Vagina (tissue), 2 donors: ENCODE measurements around the gene ARMC5. TPM values are rescaled to one million over a fixed set of nuclear protein-coding genes. Genes with fewer than 3 reads are reported as not detected.
A peak's percentile ranks its signal among the peaks of the same experiment; 100 is the strongest.

Source experiments
- DNase-seq, 2 donors: peaks; one replicate each; pipeline ENCODE4 v3.0.0-alpha.2; 2017; ENCODE audit errors: extremely low spot score in 2 of 2
- H3K27ac ChIP-seq: fragments of 200-600 bp; sonication (generic); one replicate; pipeline ENCODE4 v1.5.1; 2019
- H3K27me3 ChIP-seq: fragments of 200-600 bp; sonication (generic); one replicate; pipeline ENCODE4 v1.5.1; 2019
- H3K36me3 ChIP-seq, 2 donors: fragments of 200-600 bp; sonication (generic); one replicate each; pipeline ENCODE4 v1.5.1; 2017 to 2019
- H3K4me1 ChIP-seq: fragments of 200-600 bp; sonication (generic); one replicate; pipeline ENCODE4 v1.5.1; 2019
- H3K4me3 ChIP-seq, 2 donors: fragments of 200-600 bp; sonication (generic); 1 replicate in 1 of 2; 2 replicates in 1 of 2; pipeline ENCODE4 v1.5.1; 2016 to 2019
- H3K9me3 ChIP-seq: fragments of 200-600 bp; sonication (generic); one replicate; pipeline ENCODE4 v1.5.1; 2019
- POLR2A ChIP-seq, 2 donors: fragments of 450-650 bp; IDR thresholded peaks; one replicate each; pipeline ENCODE4 v1.6.1; 2017; ENCODE audit warnings: antibody characterized with exemption in 2 of 2, mild to moderate bottlenecking in 2 of 2, moderate library complexity in 2 of 2
- POLR2AphosphoS5 ChIP-seq, 2 donors: sonication (generic); formaldehyde crosslinking; IDR thresholded peaks; one replicate each; pipeline ENCODE4 v1.9.0; 2017; ENCODE audit warnings: antibody characterized with exemption in 2 of 2, mild to moderate bottlenecking in 2 of 2, low read depth in 1 of 2; ENCODE audit not compliant: insufficient read depth in 1 of 2
- intact Hi-C: fragments of 100-400 bp; cut with DNase I; formaldehyde crosslinking; loops from one replicate; pipeline ENCODE4 v1.15.1; 2023
- total RNA-seq: library from RNA; depleted of rRNA; stranded (reverse); fragments of >200 nt; gene quantifications from one replicate; pipeline ENCODE4 v1.2.3, GENCODE V29; 2016
- TF ChIP-seq, protein P1 (sequence below), 3 experiments: fragments of 450-650 bp in 2 of 3; fragments of 200-600 bp in 1 of 3; sonication (generic) in 1 of 3; IDR thresholded peaks; one replicate each; pipeline ENCODE4 v1.5.1; 2017 to 2019; ENCODE audit warnings: antibody characterized with exemption in 3 of 3, mild to moderate bottlenecking in 2 of 3, moderate library complexity in 2 of 3

Gene ARMC5
- total RNA-seq, 1 donor from 2014 or later = 11.3 TPM

DNA sequence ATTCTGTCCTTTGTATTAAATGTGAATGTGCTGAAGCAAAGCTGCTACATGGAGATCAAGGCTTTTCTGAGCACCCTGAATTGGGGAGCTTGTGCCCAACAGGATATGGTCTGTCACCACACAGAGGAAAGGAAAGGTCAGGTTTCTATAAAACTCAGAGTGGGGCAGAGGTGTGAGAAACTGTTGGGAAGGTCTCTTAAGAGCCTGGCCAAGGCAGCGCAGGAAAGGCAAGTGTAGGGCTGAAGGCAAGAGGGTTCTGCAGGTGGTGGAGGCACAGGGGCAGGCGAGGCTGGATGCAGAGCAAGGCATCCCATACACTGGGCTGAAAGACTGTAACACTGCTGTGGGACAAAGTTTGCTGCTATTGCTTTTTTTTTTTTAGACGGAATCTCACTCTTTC is 39.3 kb upstream of the ARMC5 start:
- Histone ChIP-seq H3K27ac (no peak overlapping the region), H3K4me3 (no peak overlapping the region), H3K9me3 (no peaks in the 10 kb centered on the region), H3K4me1 (no peaks in the 10 kb centered on the region), H3K36me3 (no peaks in the 10 kb centered on the region), H3K27me3 (no peaks in the 10 kb centered on the region)
- DNase-seq = no peak
- TF ChIP-seq POLR2AphosphoS5 (IDR thresholded peaks at IDR 0.05; ENCODE audit: insufficient read depth in 1 of 2, low read depth in 1 of 2) = no peak
- intact Hi-C loops = no loop called here

DNA sequence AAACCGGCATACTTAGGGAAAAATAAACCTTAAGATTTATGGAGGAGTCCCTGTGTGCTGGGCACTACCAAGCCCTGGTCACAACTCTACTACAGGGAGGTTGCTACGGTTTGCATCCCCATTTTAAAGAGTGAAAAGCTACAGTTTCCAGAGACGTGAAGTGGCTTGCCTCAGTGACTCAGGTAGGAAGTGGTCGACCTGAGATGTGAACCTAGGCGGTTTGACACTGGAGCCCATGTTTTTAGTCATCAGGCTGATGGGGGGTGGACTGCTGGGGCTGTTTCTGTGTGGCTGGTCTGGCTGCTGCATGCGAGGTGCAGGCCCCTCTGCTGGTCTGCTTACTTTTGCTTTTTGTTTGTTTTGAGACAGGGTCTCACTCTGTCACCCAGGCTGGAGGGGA is 37.7 kb upstream of the ARMC5 start:
- no peak for TF ChIP-seq POLR2A (IDR thresholded peaks at IDR 0.05)
- DNase-seq = no peak
- Histone ChIP-seq H3K9me3 (no peaks in the 10 kb centered on the region), H3K4me1 (no peaks in the 10 kb centered on the region), H3K36me3 (no peaks in the 10 kb centered on the region), H3K27ac (no peak overlapping the region), H3K27me3 (no peaks in the 10 kb centered on the region), H3K4me3 (no peak overlapping the region)
- intact Hi-C loops = no loop called here

DNA sequence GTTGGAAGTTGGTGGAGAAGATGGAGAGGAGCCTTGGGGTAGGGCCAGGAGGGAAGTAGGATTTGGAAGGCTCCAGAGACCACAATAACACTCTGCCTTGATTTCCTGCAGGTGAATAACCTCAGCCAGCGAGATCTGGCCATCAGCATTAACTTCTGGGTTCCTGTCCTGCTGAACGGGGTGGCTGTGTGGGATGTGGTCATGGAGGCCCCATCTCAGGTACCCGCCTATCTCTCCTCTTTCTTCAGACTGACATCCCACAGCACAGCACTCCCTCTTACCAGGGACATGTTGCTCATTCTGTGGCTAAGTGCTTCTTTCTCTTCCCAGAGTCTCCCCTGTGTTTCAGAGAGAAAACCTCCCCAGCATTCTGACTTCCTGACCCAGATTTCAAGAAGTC is 36.1 kb upstream of the ARMC5 start:
- DNase-seq = no peak
- TF ChIP-seq POLR2AphosphoS5 (IDR thresholded peaks at IDR 0.05; ENCODE audit: insufficient read depth in 1 of 2, low read depth in 1 of 2) = no peak
- intact Hi-C loops = no loop called here
- H3K9me3 ChIP-seq = no peaks in the 10 kb centered on the region
- H3K36me3 ChIP-seq = no peaks in the 10 kb centered on the region
- H3K4me3 ChIP-seq = no peak overlapping the region
- peaks cover 5% of the 10 kb centered on the region for H3K4me1 ChIP-seq
- H3K27me3 ChIP-seq = no peaks in the 10 kb centered on the region
- H3K27ac ChIP-seq = no peak overlapping the region

DNA sequence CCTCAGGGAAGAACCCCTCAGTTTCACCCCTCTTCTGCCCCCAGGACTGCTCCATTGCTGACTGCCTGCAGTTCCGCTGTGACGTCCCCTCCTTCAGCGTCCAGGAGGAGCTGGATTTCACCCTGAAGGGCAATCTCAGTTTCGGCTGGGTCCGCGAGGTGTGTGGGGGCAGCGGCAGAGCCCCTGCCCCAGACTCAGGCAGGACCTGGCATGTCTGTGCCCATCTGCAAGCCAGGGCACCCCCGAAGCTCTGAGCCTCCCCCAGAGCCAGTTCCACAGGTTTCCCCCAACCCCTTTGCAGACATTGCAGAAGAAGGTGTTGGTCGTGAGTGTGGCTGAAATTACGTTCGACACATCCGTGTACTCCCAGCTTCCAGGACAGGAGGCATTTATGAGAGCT is 35.5 kb upstream of the ARMC5 start:
- intact Hi-C loops = no loop called here
- Histone ChIP-seq H3K27me3 (no peaks in the 10 kb centered on the region), H3K9me3 (no peaks in the 10 kb centered on the region), H3K4me1 (peaks cover 5% of the 10 kb centered on the region), H3K27ac (no peak overlapping the region), H3K4me3 (no peak overlapping the region), H3K36me3 (no peaks in the 10 kb centered on the region)
- DNase-seq = no peak
- TF ChIP-seq POLR2A (IDR thresholded peaks at IDR 0.05) (no peak), POLR2AphosphoS5 (IDR thresholded peaks at IDR 0.05; ENCODE audit: insufficient read depth in 1 of 2, low read depth in 1 of 2) (no peak)
- TF ChIP-seq, protein P1, sequence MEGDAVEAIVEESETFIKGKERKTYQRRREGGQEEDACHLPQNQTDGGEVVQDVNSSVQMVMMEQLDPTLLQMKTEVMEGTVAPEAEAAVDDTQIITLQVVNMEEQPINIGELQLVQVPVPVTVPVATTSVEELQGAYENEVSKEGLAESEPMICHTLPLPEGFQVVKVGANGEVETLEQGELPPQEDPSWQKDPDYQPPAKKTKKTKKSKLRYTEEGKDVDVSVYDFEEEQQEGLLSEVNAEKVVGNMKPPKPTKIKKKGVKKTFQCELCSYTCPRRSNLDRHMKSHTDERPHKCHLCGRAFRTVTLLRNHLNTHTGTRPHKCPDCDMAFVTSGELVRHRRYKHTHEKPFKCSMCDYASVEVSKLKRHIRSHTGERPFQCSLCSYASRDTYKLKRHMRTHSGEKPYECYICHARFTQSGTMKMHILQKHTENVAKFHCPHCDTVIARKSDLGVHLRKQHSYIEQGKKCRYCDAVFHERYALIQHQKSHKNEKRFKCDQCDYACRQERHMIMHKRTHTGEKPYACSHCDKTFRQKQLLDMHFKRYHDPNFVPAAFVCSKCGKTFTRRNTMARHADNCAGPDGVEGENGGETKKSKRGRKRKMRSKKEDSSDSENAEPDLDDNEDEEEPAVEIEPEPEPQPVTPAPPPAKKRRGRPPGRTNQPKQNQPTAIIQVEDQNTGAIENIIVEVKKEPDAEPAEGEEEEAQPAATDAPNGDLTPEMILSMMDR (IDR thresholded peaks at IDR 0.05) = no peak

DNA sequence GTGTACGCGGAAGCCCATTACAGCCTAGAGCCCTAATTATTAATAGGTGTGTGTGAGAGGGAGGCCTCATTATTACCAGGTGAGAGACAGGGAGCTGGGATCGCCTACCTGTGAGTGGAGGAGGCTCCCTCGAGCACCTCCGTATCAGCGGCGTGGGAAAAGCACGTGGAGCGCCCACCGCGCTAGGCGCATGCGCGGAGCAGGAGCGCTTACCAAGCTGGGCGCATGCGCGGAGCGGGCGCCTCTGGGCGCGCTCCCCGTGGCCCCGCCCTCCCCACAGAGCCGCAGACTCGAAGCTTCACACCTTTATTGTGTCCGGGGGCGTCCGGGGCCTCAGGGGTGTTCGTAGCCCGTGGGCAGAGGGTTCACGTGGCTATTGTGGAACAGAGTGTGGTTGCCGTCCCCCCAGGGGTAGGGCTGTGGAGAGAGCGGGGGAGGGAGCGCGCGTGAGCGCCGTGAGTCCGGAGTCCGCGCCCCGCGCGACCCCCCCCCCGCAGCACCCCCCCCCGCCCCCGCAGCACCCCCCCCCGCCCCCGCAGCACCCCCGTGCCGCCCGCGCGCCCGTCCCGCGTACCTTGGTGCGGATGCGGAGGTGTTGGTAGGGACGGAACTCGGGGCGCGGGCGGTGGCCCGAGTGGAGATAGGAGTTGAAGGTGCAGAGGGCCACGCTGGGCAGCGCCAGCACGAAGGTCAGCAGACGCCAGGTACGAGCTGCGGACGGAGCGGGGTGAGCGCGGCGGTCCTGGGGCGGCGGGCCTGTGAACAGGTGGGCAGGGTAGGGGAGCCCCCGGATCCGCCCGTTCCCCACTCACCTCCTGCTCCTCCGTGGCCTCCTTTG is 31.6 kb upstream of the ARMC5 start:
- DNase-seq = no peak
- Histone ChIP-seq H3K27ac (no peak overlapping the region), H3K36me3 (no peaks in the 10 kb centered on the region), H3K27me3 (no peaks in the 10 kb centered on the region), H3K4me1 (peaks cover 5% of the 10 kb centered on the region), H3K4me3 (peak overlapping the region; percentile 39 to 48), H3K9me3 (no peaks in the 10 kb centered on the region)
- TF ChIP-seq POLR2AphosphoS5 (IDR thresholded peaks at IDR 0.05; ENCODE audit: insufficient read depth in 1 of 2, low read depth in 1 of 2) (no peak), POLR2A (IDR thresholded peaks at IDR 0.05) (no peak)
- TF ChIP-seq, protein P1 (IDR thresholded peaks at IDR 0.05) = no peak
- intact Hi-C loops = no loop called here

DNA sequence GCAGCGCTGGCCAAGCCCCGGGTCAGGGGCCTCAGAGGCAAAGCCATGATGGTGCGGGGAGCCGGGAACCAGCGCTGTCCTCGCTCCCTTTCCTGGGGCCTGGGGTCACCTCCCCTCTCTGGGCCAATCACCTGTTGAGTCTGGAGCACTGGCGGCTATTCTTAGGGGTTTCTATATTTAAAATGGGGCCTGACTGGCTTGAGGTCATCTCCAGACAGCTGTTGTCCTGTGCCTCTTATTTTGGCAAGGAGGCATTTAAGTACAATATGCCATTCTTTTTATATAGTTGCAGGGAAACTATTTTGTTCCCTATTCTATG is 31.1 kb upstream of the ARMC5 start, which contains the start of gene COX6A2:
TSS of gene COX6A2 (minus strand) at position 82 of the 319 bp plus-strand sequence. CDS start at position 47, 35 bp downstream.
- no peak for DNase-seq
- Histone ChIP-seq H3K27ac (no peak within 1 kb of the TSS), H3K27me3 (no peaks in the 10 kb centered on the region), H3K9me3 (no peaks in the 10 kb centered on the region), H3K4me1 (peaks cover 5% of the 10 kb centered on the region), H3K36me3 (no peaks in the 10 kb centered on the region), H3K4me3 (peak within 1 kb of the TSS; percentile 39 to 48)
- TF ChIP-seq POLR2A (IDR thresholded peaks at IDR 0.05) = no peak
- TF ChIP-seq, protein P1 (IDR thresholded peaks at IDR 0.05) = no peak
- no peak for TF ChIP-seq POLR2AphosphoS5 (IDR thresholded peaks at IDR 0.05; ENCODE audit: insufficient read depth in 1 of 2, low read depth in 1 of 2)
- intact Hi-C loops = no loop called here
